Keratinocyte (primary cell): ENCODE data around the gene SMIM32. TPM values are rescaled to one million over a fixed set of nuclear protein-coding genes. Genes with fewer than 3 reads are reported as not detected.

Experiments
- DNase-seq: peaks from one replicate; pipeline ENCODE4 v3.0.0-alpha.2; 2011; ENCODE audit warnings: low read depth, missing footprints, low spot score
- FAIRE-seq: peaks from 2 replicates; lab custom pipeline; 2011; peaks lifted over from hg19 to GRCh38; lab: Jason Lieb, UNC
- H2AFZ ChIP-seq: 2 replicates; pipeline ENCODE4 v1.6.0; 2012; ENCODE audit warnings: low read length, control low read depth, inconsistent platforms; ENCODE audit not compliant: control insufficient read depth
- H3K27ac ChIP-seq: 2 replicates; pipeline ENCODE4 v1.5.1; 2011; ENCODE audit warnings: low read length; ENCODE audit not compliant: control insufficient read depth, insufficient read depth
- H3K27me3 ChIP-seq: 3 replicates; pipeline ENCODE4 v1.6.0; 2011; ENCODE audit warnings: low read length; ENCODE audit not compliant: control insufficient read depth, insufficient read depth; ENCODE audit errors: extremely low read depth
- H3K36me3 ChIP-seq, 2 experiments: 2 replicates in 1 of 2; 3 replicates in 1 of 2; pipeline ENCODE4 v1.5.1; 2011; ENCODE audit warnings: low read length in 2 of 2, mild to moderate bottlenecking in 1 of 2; ENCODE audit not compliant: control insufficient read depth in 2 of 2, insufficient read depth in 2 of 2; ENCODE audit errors: extremely low read depth in 1 of 2
- H3K4me1 ChIP-seq: 3 replicates; pipeline ENCODE4 v1.5.1; 2011; ENCODE audit warnings: low read length; ENCODE audit not compliant: control insufficient read depth, insufficient read depth; ENCODE audit errors: extremely low read depth
- H3K4me2 ChIP-seq: 3 replicates; pipeline ENCODE4 v1.6.0; 2011; ENCODE audit warnings: low read depth, low read length; ENCODE audit not compliant: control insufficient read depth, insufficient read depth; ENCODE audit errors: extremely low read depth
- H3K4me3 ChIP-seq, 3 experiments: fragments of 200-600 bp in 1 of 3; sonication (generic) in 1 of 3; 2 replicates in 2 of 3; 3 replicates in 1 of 3; pipeline ENCODE4 v1.5.1; 2011 to 2016; ENCODE audit warnings: low read length in 3 of 3, mild to moderate bottlenecking in 3 of 3, control low read depth in 2 of 3, inconsistent platforms in 1 of 3, low read depth in 1 of 3, mixed read lengths in 1 of 3, mixed run types in 1 of 3, moderate library complexity in 1 of 3; ENCODE audit not compliant: control insufficient read depth in 2 of 3, insufficient read depth in 2 of 3; ENCODE audit errors: extremely low read depth in 1 of 3
- H3K79me2 ChIP-seq: 2 replicates; pipeline ENCODE4 v1.6.0; 2012; ENCODE audit warnings: low read length; ENCODE audit not compliant: control insufficient read depth, insufficient read depth
- H3K9ac ChIP-seq: 3 replicates; pipeline ENCODE4 v1.6.0; 2011; ENCODE audit warnings: low read length; ENCODE audit not compliant: control insufficient read depth, insufficient read depth; ENCODE audit errors: extremely low read depth
- H3K9me1 ChIP-seq: 3 replicates; pipeline ENCODE4 v1.6.0; 2011; ENCODE audit warnings: low read length; ENCODE audit not compliant: control insufficient read depth, insufficient read depth; ENCODE audit errors: extremely low read depth
- H3K9me3 ChIP-seq: 2 replicates; pipeline ENCODE4 v1.5.1; 2012; ENCODE audit warnings: low read depth, low read length; ENCODE audit not compliant: control insufficient read depth
- H4K20me1 ChIP-seq: 3 replicates; pipeline ENCODE4 v1.6.0; 2011; ENCODE audit warnings: low read length; ENCODE audit not compliant: control insufficient read depth, insufficient read depth; ENCODE audit errors: extremely low read depth
- CTCF ChIP-seq, 3 experiments: IDR thresholded peaks in 1 of 3; conservative IDR thresholded peaks in 1 of 3; optimal IDR thresholded peaks in 1 of 3; 2 replicates in 2 of 3; 3 replicates in 1 of 3; pipeline versions ENCODE3 to v1.5.1; 2011; ENCODE audit warnings: low read length in 3 of 3, mild to moderate bottlenecking in 3 of 3, moderate library complexity in 2 of 3, control low read depth in 1 of 3, inconsistent platforms in 1 of 3; ENCODE audit not compliant: insufficient read depth in 2 of 3; ENCODE audit errors: extremely low read depth in 1 of 3
- EZH2 ChIP-seq: IDR thresholded peaks from one replicate; pipeline ENCODE4 v1.6.1; 2012; ENCODE audit warnings: inconsistent platforms, mild to moderate bottlenecking, low read length, moderate library complexity
- dilution Hi-C: fragments of 300-500 bp; cut with MboI; formaldehyde crosslinking; loops from one replicate; pipeline ENCODE4 v1.7.0; 2020; ENCODE audit warnings: low sequenced_read_pairs; ENCODE audit not compliant: extremely low pct_ligation_motif_present
- polyA plus RNA-seq, 5 experiments: library from polyadenylated mRNA; depleted of rRNA in 3 of 5; stranded (reverse) in 3 of 5; stranded (forward) in 1 of 5; unstranded in 1 of 5; fragments of >200 nt; gene quantifications; 1 replicate in 1 of 5; 2 replicates in 3 of 5; 3 replicates in 1 of 5; pipeline versions ENCODE4 v1.2.1 to v1.2.3, GENCODE V29; 2011 to 2012; ENCODE audit warnings: missing spikeins in 2 of 5, low read depth in 1 of 5, low replicate concordance in 1 of 5

Gene SMIM32
- polyA plus RNA-seq, 1 donor (not counting 4 experiments of a cell fraction or from before 2014, with no cell fraction given), result not detected

GRCh38 chr5:136216230-136216629 is 23.3 kb upstream of the SMIM32 start:
- FAIRE-seq (no peak), DNase-seq (no peak)
- Histone ChIP-seq H3K9ac (no peak overlapping the region), H3K27me3 (no peaks in the 10 kb centered on the region), H3K4me1 (no peaks in the 10 kb centered on the region), H3K9me1 (no peaks in the 10 kb centered on the region), H4K20me1 (no peaks in the 10 kb centered on the region), H3K36me3 (no peaks in the 10 kb centered on the region), H3K27ac (no peak overlapping the region), H2AFZ (no peak overlapping the region), H3K4me2 (no peak overlapping the region), H3K4me3 (no peak overlapping the region), H3K79me2 (no peaks in the 10 kb centered on the region), H3K9me3 (peaks cover 2% of the 10 kb centered on the region)
- dilution Hi-C loops, result no loop called here
- TF ChIP-seq CTCF (optimal IDR thresholded peaks at IDR 0.05 in 1 of 3, IDR thresholded peaks at IDR 0.05 in 1 of 3, conservative IDR thresholded peaks at IDR 0.05 in 1 of 3; ENCODE audit: extremely low read depth in 1 of 3, insufficient read depth in 2 of 3, low read length in 3 of 3) (no peak), EZH2 (no peak)

- no peaks in the 10 kb centered on the region for H3K9me3 ChIP-seq
- no peaks in the 10 kb centered on the region for H3K4me1 ChIP-seq
- H3K36me3 ChIP-seq, result no peaks in the 10 kb centered on the region
- TF ChIP-seq CTCF (optimal IDR thresholded peaks at IDR 0.05 in 1 of 3, IDR thresholded peaks at IDR 0.05 in 1 of 3, conservative IDR thresholded peaks at IDR 0.05 in 1 of 3; ENCODE audit: extremely low read depth in 1 of 3, insufficient read depth in 2 of 3, low read length in 3 of 3) (no peak), EZH2 (no peak)
- DNase-seq (no peak), FAIRE-seq (no peak)
- H3K4me2 ChIP-seq, result no peak overlapping the region
- dilution Hi-C loops, result no loop called here
- no peak overlapping the region for H3K9ac ChIP-seq
- H4K20me1 ChIP-seq, result no peaks in the 10 kb centered on the region
- H3K27me3 ChIP-seq, result no peaks in the 10 kb centered on the region
- no peak overlapping the region for H3K4me3 ChIP-seq
- no peaks in the 10 kb centered on the region for H3K9me1 ChIP-seq
- no peak overlapping the region for H2AFZ ChIP-seq
- no peaks in the 10 kb centered on the region for H3K79me2 ChIP-seq
- H3K27ac ChIP-seq, result no peak overlapping the region
These were observed 22.9 kb upstream of the SMIM32 start for GRCh38 chr5:136215812-136216211.
